Ascending aorta (tissue), 2 donors: ENCODE data around the gene RANBP10. TPM values are rescaled to one million over a fixed set of nuclear protein-coding genes. Genes with fewer than 3 reads are reported as not detected.

Experiments used
- DNase-seq, 2 donors: peaks; one replicate each; pipeline ENCODE4 v3.0.0-alpha.2; 2019; ENCODE audit warnings: low spot score in 2 of 2
- H3K27ac ChIP-seq, 2 donors: fragments of 200-600 bp; sonication (generic); one replicate each; pipeline ENCODE4 v1.5.1; 2016 to 2017; ENCODE audit warnings: mild to moderate bottlenecking in 1 of 2
- H3K27me3 ChIP-seq: fragments of 200-600 bp; sonication (generic); one replicate; pipeline ENCODE4 v1.5.1; 2017
- H3K36me3 ChIP-seq, 2 donors: fragments of 200-600 bp; sonication (generic); one replicate each; pipeline ENCODE4 v1.5.1; 2016
- H3K4me1 ChIP-seq, 2 donors: fragments of 200-600 bp; sonication (generic); one replicate each; pipeline ENCODE4 v1.5.1; 2016 to 2017; ENCODE audit warnings: mild to moderate bottlenecking in 1 of 2
- H3K4me3 ChIP-seq, 2 donors: fragments of 200-600 bp; sonication (generic); one replicate each; pipeline ENCODE4 v1.5.1; 2016 to 2017; ENCODE audit warnings: mild to moderate bottlenecking in 1 of 2
- H3K9me3 ChIP-seq, 2 donors: fragments of 200-600 bp; sonication (generic); one replicate each; pipeline ENCODE4 v1.5.1; 2016
- CTCF ChIP-seq, 3 experiments: fragments of 200-600 bp in 2 of 3; fragments of 450-650 bp in 1 of 3; sonication (generic) in 2 of 3; IDR thresholded peaks; one replicate each; pipeline ENCODE4 v1.5.1; 2016 to 2019; ENCODE audit warnings: antibody characterized with exemption in 3 of 3, mild to moderate bottlenecking in 1 of 3, moderate library complexity in 1 of 3
- intact Hi-C: fragments of 100-400 bp; cut with DNase I; formaldehyde crosslinking; loops from one replicate; pipeline ENCODE4 v1.15.1; 2023
- total RNA-seq: library from RNA; depleted of rRNA; stranded (reverse); fragments of >200 nt; gene quantifications from one replicate; pipeline ENCODE4 v1.1.0, GENCODE V29; 2016

The RANBP10 gene
- total RNA-seq, 1 donor from 2014 or later: 50.0 TPM

- no peak for TF ChIP-seq CTCF (IDR thresholded peaks at IDR 0.05)
- Histone ChIP-seq H3K4me1 (no peaks in the 10 kb centered on the region), H3K27ac (no peak overlapping the region), H3K27me3 (no peaks in the 10 kb centered on the region), H3K36me3 (peaks cover 24 to 28% of the 10 kb centered on the region in 2 donors), H3K9me3 (no peaks in the 10 kb centered on the region), H3K4me3 (no peak overlapping the region)
- intact Hi-C loops: no loop called here
- DNase-seq: no peak
Measured at GRCh38 chr16:67825119-67825518, 18.8 kb upstream of the RANBP10 start.

- H3K4me1 ChIP-seq: no peaks in the 10 kb centered on the region
- intact Hi-C loops: no loop called here
- DNase-seq: no peak
- no peak for TF ChIP-seq CTCF (IDR thresholded peaks at IDR 0.05)
- peaks cover 5 to 6% of the 10 kb centered on the region in 2 donors for H3K36me3 ChIP-seq
- H3K27ac ChIP-seq: no peak overlapping the region
- no peaks in the 10 kb centered on the region for H3K27me3 ChIP-seq
- H3K9me3 ChIP-seq: no peaks in the 10 kb centered on the region
- H3K4me3 ChIP-seq: no peak overlapping the region
Measured at GRCh38 chr16:67822511-67822910, 16.2 kb upstream of the RANBP10 start.

DNA sequence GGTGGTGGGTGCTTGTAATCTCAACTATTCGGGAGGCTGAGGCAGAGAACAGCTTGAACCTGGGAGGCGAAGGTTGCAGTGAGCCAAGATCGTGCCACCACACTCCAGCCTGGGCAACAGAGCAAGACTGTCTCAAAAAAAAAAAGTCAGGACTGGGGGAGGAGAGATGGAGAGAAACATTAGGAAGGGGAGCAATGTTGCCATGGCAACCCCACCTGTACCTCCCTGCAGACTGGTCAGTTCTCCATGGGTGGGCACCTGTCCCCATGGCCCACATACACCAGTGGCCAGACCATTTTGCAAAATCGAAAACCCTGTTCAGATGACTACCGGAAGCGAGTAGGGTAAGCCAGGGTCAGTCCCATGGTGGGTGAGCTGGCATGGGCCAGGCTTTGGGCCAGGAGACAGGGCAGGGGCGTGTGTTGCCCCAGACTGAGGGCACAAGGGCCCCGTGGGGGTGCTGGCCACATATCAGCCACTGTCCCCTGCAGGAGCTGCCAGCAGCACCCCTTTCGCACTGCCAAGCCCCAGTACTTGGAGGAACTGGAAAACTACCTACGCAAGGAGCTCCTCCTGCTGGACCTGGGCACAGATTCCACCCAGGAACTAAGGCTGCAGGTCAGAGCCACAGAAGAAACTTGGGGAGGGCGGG lies 14.4 kb upstream of the RANBP10 start:
- no peaks in the 10 kb centered on the region for H3K36me3 ChIP-seq
- intact Hi-C loops: no loop called here
- no peaks in the 10 kb centered on the region for H3K9me3 ChIP-seq
- no peak for TF ChIP-seq CTCF (IDR thresholded peaks at IDR 0.05)
- no peak overlapping the region for H3K27ac ChIP-seq
- no peaks in the 10 kb centered on the region for H3K27me3 ChIP-seq
- H3K4me1 ChIP-seq: no peaks in the 10 kb centered on the region
- DNase-seq: no peak
- H3K4me3 ChIP-seq: no peak overlapping the region

GRCh38 chr16:67814567-67814966 lies 8.2 kb upstream of the RANBP10 start:
- TF ChIP-seq CTCF (IDR thresholded peaks at IDR 0.05): no peak
- H3K9me3 ChIP-seq: no peaks in the 10 kb centered on the region
- H3K4me1 ChIP-seq: no peaks in the 10 kb centered on the region
- no peak overlapping the region for H3K27ac ChIP-seq
- H3K27me3 ChIP-seq: no peaks in the 10 kb centered on the region
- DNase-seq: no peak
- intact Hi-C loops: no loop called here
- no peak overlapping the region for H3K4me3 ChIP-seq
- no peaks in the 10 kb centered on the region for H3K36me3 ChIP-seq

GRCh38 chr16:67811899-67812298 lies 5.5 kb upstream of the RANBP10 start:
- peaks cover 0 to 5% of the 10 kb centered on the region in 2 donors for H3K4me1 ChIP-seq
- no peak overlapping the region for H3K4me3 ChIP-seq
- intact Hi-C loops: no loop called here
- no peaks in the 10 kb centered on the region for H3K9me3 ChIP-seq
- no peaks in the 10 kb centered on the region for H3K36me3 ChIP-seq
- no peak for TF ChIP-seq CTCF (IDR thresholded peaks at IDR 0.05)
- no peaks in the 10 kb centered on the region for H3K27me3 ChIP-seq
- DNase-seq: no peak
- no peak overlapping the region for H3K27ac ChIP-seq
